Epithelial cell of proximal tubule (primary cell): Measurements from ENCODE around the gene DPP8. TPM values are rescaled to one million over a fixed set of nuclear protein-coding genes. Genes with fewer than 3 reads are reported as not detected.

ENCODE experiments used
- DNase-seq: peaks from one replicate; pipeline ENCODE4 v3.0.0-alpha.2; 2011; ENCODE audit warnings: low read depth
- H3K4me3 ChIP-seq: 2 replicates; pipeline ENCODE4 v1.5.1; 2011; ENCODE audit warnings: low read depth, mild to moderate bottlenecking, low read length
- total RNA-seq: library from RNA; depleted of rRNA; stranded (reverse); fragments of >200 nt; gene quantifications from 2 replicates; pipeline ENCODE4 v1.2.3, GENCODE V29; 2015
- TF ChIP-seq, protein P1 (sequence below): conservative IDR thresholded peaks from 2 replicates; pipeline ENCODE4 v1.5.1; 2012; ENCODE audit warnings: low read depth, mild to moderate bottlenecking, low read length

The DPP8 gene
- total RNA-seq, 1 donor from 2014 or later = 25.7 TPM

DNA sequence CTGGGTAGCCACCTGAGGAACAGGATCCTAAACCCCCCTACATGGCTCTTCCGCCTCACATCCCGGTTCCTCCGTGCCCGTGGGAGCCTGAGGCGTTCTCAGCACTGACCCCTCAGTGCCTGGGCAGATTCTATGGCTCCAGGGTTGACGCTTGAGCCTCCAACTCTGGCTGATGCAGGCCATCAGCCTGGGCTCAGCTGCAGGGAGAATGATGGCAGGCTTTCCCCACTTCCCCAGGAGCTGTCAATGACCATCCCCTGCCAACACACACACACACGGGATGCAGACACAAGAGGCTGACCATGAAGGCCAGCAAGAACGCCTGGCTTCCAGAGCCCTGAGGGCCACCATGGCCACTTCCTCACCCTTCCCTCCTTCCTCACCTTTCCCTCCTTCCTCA is 123.9 kb downstream of the DPP8 start:
- no peak overlapping the region for H3K4me3 ChIP-seq
- TF ChIP-seq, protein P1, sequence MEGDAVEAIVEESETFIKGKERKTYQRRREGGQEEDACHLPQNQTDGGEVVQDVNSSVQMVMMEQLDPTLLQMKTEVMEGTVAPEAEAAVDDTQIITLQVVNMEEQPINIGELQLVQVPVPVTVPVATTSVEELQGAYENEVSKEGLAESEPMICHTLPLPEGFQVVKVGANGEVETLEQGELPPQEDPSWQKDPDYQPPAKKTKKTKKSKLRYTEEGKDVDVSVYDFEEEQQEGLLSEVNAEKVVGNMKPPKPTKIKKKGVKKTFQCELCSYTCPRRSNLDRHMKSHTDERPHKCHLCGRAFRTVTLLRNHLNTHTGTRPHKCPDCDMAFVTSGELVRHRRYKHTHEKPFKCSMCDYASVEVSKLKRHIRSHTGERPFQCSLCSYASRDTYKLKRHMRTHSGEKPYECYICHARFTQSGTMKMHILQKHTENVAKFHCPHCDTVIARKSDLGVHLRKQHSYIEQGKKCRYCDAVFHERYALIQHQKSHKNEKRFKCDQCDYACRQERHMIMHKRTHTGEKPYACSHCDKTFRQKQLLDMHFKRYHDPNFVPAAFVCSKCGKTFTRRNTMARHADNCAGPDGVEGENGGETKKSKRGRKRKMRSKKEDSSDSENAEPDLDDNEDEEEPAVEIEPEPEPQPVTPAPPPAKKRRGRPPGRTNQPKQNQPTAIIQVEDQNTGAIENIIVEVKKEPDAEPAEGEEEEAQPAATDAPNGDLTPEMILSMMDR = no peak
- no peak for DNase-seq

DNA sequence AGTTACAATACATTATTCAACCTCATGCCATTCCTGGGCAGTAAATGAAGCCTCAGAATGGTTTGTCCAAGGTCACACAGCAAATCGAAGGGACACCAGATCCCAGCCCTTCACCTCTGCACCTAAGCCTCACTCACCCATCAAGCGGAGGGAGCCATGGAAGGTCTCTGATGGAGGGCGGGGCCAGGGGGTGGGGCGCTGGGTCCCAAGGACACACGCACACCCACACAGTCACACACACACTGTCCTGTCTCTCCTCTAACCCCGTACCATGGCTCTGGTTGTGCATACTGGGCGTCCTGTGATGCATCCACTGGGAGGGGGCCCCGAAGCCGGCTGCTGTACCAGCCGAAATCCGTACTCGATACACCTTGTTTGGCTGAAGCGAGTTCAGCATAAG is 124.4 kb downstream of the DPP8 start:
- DNase-seq = no peak
- no peak overlapping the region for H3K4me3 ChIP-seq
- TF ChIP-seq, protein P1 = no peak

Other genes with a start within 250 kb of the DPP8 start
- 3.5 and 7.9 TPM in 2 replicates for gene PARP16, start 230.8 kb downstream of the DPP8 start, total RNA-seq
- not detected in 2 replicates for gene RNU5A-1, start 221.6 kb downstream of the DPP8 start, total RNA-seq
- gene RNU5B-1, start 213.0 kb downstream of the DPP8 start, total RNA-seq = not detected in 2 replicates
- gene IGDCC3, start 139.7 kb downstream of the DPP8 start, total RNA-seq = not detected in 2 replicates
- gene IGDCC4, start 94.7 kb downstream of the DPP8 start, total RNA-seq = 4.0 and 6.5 TPM in 2 replicates
- 127 and 157 TPM in 2 replicates for gene HACD3, start 12.8 kb upstream of the DPP8 start, total RNA-seq
- gene INTS14, start 93.4 kb upstream of the DPP8 start, total RNA-seq = 40.9 and 41.6 TPM in 2 replicates
- 7.2 and 8.9 TPM in 2 replicates for gene SLC24A1, start 104.2 kb upstream of the DPP8 start, total RNA-seq